Hematopoietic multipotent progenitor cell treated with erythropoietin and hydrocortisone succinate and interleukin-3 and kit ligand, for 17 days (in vitro differentiated cells): ENCODE data around the gene NDUFA11.
"Not testable (repeated sequence)": the region's sequence is repeated elsewhere in the genome, so short reads cannot be mapped to it uniquely, and the experiment has no call there.

Experiments
- DNase-seq: peaks from one replicate; pipeline ENCODE4 v3.0.0-alpha.2; 2015; ENCODE audit warnings: low spot score

NDUFA11 gene

GRCh38 chr19:5857203-5858081, 46.1 kb downstream of the NDUFA11 start:
- DNase-seq: no peak

GRCh38 chr19:5855151-5855550, 48.4 kb downstream of the NDUFA11 start:
- not testable (repeated sequence) for DNase-seq

- DNase-seq: not testable (repeated sequence)
Observed at GRCh38 chr19:5854121-5854520, 49.5 kb downstream of the NDUFA11 start.

DNA sequence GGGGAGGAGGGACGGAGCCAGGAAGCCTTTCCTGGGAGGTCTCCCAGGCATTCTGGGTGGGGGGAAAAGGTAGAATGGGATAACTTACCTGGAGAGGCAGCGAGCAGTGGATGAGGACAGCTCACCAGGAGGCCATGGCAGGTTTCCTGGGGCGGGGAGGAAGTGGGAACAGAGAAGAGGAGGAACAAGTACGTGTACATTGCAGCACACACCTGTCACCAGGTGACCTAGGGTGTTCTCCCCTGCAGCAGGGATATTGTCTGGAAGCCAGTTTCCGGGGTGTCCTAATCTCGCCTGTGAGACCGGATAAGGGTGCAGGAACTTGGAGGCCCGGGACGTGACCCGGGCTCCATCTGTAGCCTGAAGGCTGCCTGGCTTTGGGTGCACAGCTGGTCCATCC, 52.3 kb downstream of the NDUFA11 start, which contains the start of gene FUT3:
TSS of gene FUT3 (minus strand) at position 148 of the 400 bp plus-strand sequence.
- DNase-seq: no peak

DNA sequence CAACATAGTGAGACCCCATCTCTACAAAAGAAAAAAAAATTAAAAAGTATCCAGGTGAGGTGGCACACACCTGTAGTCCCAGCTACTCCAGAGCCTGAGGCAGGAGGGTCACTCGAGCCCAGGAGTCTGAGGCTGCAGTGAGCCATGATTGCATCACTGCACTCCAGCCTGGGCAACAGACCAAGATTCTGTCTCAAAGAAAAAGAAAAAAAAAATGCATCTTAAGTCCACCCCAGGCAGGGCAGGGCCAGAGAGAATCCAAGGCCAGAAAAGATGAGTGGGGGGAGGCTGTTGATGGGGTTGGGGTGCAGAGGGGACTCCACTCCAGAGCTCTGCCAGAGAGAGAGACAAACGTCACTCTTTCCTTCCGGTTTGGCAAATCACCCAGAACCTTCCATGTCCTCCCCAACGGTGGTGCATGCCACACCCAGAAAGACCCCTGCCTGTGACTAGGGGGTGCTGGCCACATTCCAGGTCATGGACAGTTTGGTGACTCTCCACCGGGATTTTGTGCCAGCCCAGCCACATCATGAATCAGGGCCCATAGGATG, 52.8 kb downstream of the NDUFA11 start:
- DNase-seq: no peak

GRCh38 chr19:5850189-5850588, 53.4 kb downstream of the NDUFA11 start:
- no peak for DNase-seq

DNA sequence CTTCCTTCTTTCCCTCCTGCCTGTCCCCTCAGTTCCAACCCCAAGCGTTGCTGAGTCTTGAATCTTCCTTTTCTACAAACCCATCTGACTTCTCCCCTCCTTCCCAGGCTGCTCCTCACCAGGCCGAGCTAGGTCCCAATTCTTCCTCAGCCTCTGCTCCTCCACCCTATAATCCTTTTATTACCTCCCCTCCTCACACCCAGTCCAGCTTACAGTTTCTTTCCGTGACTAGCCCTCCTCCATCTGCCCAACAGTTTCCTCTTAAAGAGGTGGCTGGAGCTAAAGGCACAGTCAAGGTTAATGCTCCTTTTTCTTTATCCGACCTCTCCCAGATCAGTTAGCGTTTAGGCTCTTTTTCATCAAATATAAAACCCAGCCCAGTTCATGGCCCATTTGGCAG, 55.0 kb downstream of the NDUFA11 start:
- DNase-seq: not testable (repeated sequence)

DNA sequence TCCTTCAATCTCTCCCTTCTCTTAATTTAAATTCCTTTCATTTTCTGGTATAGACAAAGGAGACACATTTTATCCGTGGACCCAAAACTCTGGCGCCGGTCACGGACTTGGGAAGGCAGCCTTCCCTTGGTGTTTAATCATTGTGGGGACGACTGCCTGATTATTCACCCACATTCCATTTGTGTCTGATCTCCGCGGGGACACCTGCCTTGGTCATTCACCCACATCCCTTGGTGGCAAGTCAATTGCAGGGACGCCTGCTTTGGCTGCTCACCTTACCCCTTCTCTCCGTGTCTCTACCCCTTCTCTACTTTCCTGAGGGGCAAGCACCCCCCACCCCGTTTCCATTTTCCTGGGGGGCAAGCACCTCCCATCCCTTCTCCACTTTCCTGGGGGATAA, 55.7 kb downstream of the NDUFA11 start:
- DNase-seq: not testable (repeated sequence)
